Activated CD8-positive, alpha-beta T cell treated with anti-CD3 and anti-CD28 coated beads for 36 hours (primary cell): ENCODE measurements around the gene ACER3. TPM values are rescaled to one million over a fixed set of nuclear protein-coding genes. Genes with fewer than 3 reads are reported as not detected.
A peak's percentile ranks its signal among the peaks of the same experiment; 100 is the strongest.

Source experiments
- ATAC-seq: fragments of 200-7000 bp; cut with Tn5 transposase; one replicate; pipeline ENCODE4 v1.10.0; 2021; ENCODE audit warnings: mild to moderate bottlenecking, moderate library complexity
- CTCF ChIA-PET: fragments of 350-600 bp; sonication (Branson Sonifier 250); formaldehyde crosslinking; loops from one replicate; lab custom pipeline; 2021; ENCODE audit warnings: antibody characterized with exemption; lab: Charles Lee
- POLR2A ChIA-PET: fragments of 350-600 bp; sonication (Branson Sonifier 250); formaldehyde crosslinking; loops from one replicate; lab custom pipeline; 2021; ENCODE audit warnings: antibody characterized with exemption; lab: Charles Lee
- DNase-seq: peaks from one replicate; pipeline ENCODE4 v3.0.0-alpha.2; 2020
- H3K27ac Mint-ChIP-seq: one replicate; pipeline ENCODE4 v1.8.0; 2021; ENCODE audit warnings: mild to moderate bottlenecking, mixed read lengths
- H3K27me3 Mint-ChIP-seq: one replicate; pipeline ENCODE4 v1.8.0; 2021; ENCODE audit warnings: mixed read lengths
- H3K36me3 Mint-ChIP-seq: one replicate; pipeline ENCODE4 v1.8.0; 2021; ENCODE audit warnings: low read depth, mixed read lengths
- H3K4me1 Mint-ChIP-seq: one replicate; pipeline ENCODE4 v1.8.0; 2021; ENCODE audit warnings: low read depth, mixed read lengths
- H3K4me3 Mint-ChIP-seq: one replicate; pipeline ENCODE4 v1.8.0; 2021; ENCODE audit warnings: mild to moderate bottlenecking, moderate library complexity, mixed read lengths
- H3K9me3 Mint-ChIP-seq: one replicate; pipeline ENCODE4 v1.8.0; 2021; ENCODE audit warnings: mixed read lengths
- intact Hi-C: fragments of 100-400 bp; cut with micrococcal nuclease; formaldehyde crosslinking; loops from one replicate; pipeline ENCODE4 v1.10.0; 2022
- total RNA-seq, 2 experiments: library from RNA; stranded (reverse); gene quantifications; one replicate each; pipeline ENCODE4 v1.2.3, GENCODE V29; 2021
- TF ChIP-seq, protein P1 (sequence below): fragments of 200-600 bp; IDR thresholded peaks from one replicate; pipeline ENCODE4 v1.8.0; 2022; ENCODE audit warnings: antibody characterized with exemption, mild to moderate bottlenecking

ACER3 gene
- total RNA-seq, 2 experiments from 2014 or later, result 10.0 to 10.2 TPM

DNA sequence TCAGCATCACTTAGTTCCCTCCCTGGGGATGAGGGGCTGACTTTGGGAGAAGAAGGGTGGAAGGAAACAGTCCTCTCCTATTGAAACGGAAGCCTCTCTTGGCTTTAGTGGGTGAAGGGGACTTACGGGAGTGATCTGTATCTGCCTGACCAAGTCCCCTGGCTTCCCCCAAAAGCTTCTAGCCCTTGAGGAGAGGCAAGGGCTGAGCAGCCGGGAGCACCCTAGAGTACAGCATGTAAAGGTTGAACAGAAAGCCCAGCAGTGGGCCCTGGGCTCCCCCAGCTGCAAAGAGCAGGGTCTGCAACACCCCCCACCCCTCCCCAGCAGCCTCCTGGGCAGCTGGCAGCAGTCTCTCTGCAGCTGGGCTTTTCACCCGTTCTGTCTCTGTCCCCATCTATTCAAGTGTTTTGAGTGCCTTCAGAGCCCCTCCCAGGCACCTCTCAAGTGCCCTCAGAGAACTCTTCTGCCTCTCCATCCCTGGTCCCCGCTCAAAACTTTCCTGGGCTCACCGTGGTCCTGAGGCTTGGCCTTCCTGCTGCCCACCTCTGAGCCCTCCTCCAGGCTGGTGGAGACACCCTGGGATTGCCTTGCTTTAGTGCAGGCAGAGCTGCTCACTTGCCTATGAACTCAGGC, 208.7 kb downstream of the ACER3 start:
- ATAC-seq (no peak), DNase-seq (no peak)
- Mint-ChIP-seq H3K4me1 (peaks cover 36% of the 10 kb centered on the region), H3K9me3 (no peaks in the 10 kb centered on the region), H3K36me3 (no peaks in the 10 kb centered on the region), H3K4me3 (no peak overlapping the region), H3K27me3 (no peaks in the 10 kb centered on the region), H3K27ac (no peak overlapping the region)
- intact Hi-C loops, result no loop called here
- ChIA-PET POLR2A (no interaction called here), CTCF (interaction anchor here (0.8 to 2.8 kb wide), 2 partner anchors 13 to 22 kb away, joined by 3 to 11 read pairs; no protein-coding TSS in a partner anchor)
- TF ChIP-seq, protein P1, sequence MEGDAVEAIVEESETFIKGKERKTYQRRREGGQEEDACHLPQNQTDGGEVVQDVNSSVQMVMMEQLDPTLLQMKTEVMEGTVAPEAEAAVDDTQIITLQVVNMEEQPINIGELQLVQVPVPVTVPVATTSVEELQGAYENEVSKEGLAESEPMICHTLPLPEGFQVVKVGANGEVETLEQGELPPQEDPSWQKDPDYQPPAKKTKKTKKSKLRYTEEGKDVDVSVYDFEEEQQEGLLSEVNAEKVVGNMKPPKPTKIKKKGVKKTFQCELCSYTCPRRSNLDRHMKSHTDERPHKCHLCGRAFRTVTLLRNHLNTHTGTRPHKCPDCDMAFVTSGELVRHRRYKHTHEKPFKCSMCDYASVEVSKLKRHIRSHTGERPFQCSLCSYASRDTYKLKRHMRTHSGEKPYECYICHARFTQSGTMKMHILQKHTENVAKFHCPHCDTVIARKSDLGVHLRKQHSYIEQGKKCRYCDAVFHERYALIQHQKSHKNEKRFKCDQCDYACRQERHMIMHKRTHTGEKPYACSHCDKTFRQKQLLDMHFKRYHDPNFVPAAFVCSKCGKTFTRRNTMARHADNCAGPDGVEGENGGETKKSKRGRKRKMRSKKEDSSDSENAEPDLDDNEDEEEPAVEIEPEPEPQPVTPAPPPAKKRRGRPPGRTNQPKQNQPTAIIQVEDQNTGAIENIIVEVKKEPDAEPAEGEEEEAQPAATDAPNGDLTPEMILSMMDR, result no peak

GRCh38 chr11:77069969-77070582, 209.4 kb downstream of the ACER3 start:
- DNase-seq (no peak), ATAC-seq (no peak)
- no peaks in the 10 kb centered on the region for H3K9me3 Mint-ChIP-seq
- H3K36me3 Mint-ChIP-seq, result no peaks in the 10 kb centered on the region
- H3K27ac Mint-ChIP-seq, result no peak overlapping the region
- H3K27me3 Mint-ChIP-seq, result no peaks in the 10 kb centered on the region
- ChIA-PET CTCF (interaction anchor here (2.8 kb wide), 1 partner anchor 21 kb away, joined by 11 read pairs; no protein-coding TSS in a partner anchor), POLR2A (no interaction called here)
- TF ChIP-seq, protein P1, result no peak
- intact Hi-C loops, result no loop called here
- no peak overlapping the region for H3K4me3 Mint-ChIP-seq
- H3K4me1 Mint-ChIP-seq, result peaks cover 36% of the 10 kb centered on the region

- Mint-ChIP-seq H3K9me3 (no peaks in the 10 kb centered on the region), H3K36me3 (no peaks in the 10 kb centered on the region), H3K27ac (no peak overlapping the region), H3K4me3 (no peak overlapping the region), H3K27me3 (no peaks in the 10 kb centered on the region), H3K4me1 (peaks cover 30% of the 10 kb centered on the region)
- TF ChIP-seq, protein P1, result no peak
- intact Hi-C loops, result no loop called here
- CTCF ChIA-PET, result interaction anchor here (2.8 kb wide), 1 partner anchor 20 kb away, joined by 11 read pairs; no protein-coding TSS in a partner anchor
- POLR2A ChIA-PET, result no interaction called here
- DNase-seq, result no peak
- no peak for ATAC-seq
These were observed 210.4 kb downstream of the ACER3 start for GRCh38 chr11:77071077-77071476.

GRCh38 chr11:77071671-77072605, 211.2 kb downstream of the ACER3 start:
- peak overlapping the region; percentile 35 for H3K27ac Mint-ChIP-seq

More at GRCh38 chr11:77071671-77072605, 211.2 kb downstream of the ACER3 start:
- ChIA-PET CTCF (interaction anchor here (1.4 kb wide), 1 partner anchor 19 kb away, joined by 15 read pairs; no protein-coding TSS in a partner anchor), POLR2A (interaction anchor here (0.6 to 2.2 kb wide), 4 partner anchors 10 to 296 kb away, joined by 3 to 8 read pairs (median 4); no protein-coding TSS in a partner anchor)
- DNase-seq (no peak), ATAC-seq (no peak)
- no peak overlapping the region for H3K4me3 Mint-ChIP-seq
- H3K36me3 Mint-ChIP-seq, result no peaks in the 10 kb centered on the region
- peaks cover 31% of the 10 kb centered on the region for H3K4me1 Mint-ChIP-seq
- no peaks in the 10 kb centered on the region for H3K9me3 Mint-ChIP-seq
- TF ChIP-seq, protein P1, result no peak
- intact Hi-C loops, result no loop called here
- no peaks in the 10 kb centered on the region for H3K27me3 Mint-ChIP-seq
